RWPE2 (cell line): Measurements from ENCODE around the gene INPP1.

Source experiments
- ATAC-seq: fragments of 200-7000 bp; cut with Tn5 transposase; 3 replicates; pipeline ENCODE4 v1.9.1; 2021; ENCODE audit warnings: low read depth
- DNase-seq: peaks from one replicate; pipeline ENCODE4 v3.0.0-alpha.2; 2020; ENCODE audit warnings: low spot score
- H3K27ac ChIP-seq: fragments of 450-650 bp; 2 replicates; pipeline ENCODE4 v1.5.1; 2017; ENCODE audit warnings: mild to moderate bottlenecking; ENCODE audit not compliant: poor library complexity, severe bottlenecking
- H3K27me3 ChIP-seq: fragments of 250-450 bp; sonication (Bioruptor Pico); 2 replicates; pipeline ENCODE4 v1.5.1; 2021; ENCODE audit warnings: mild to moderate bottlenecking, moderate library complexity; ENCODE audit not compliant: insufficient read depth, poor library complexity, severe bottlenecking
- H3K36me3 ChIP-seq: fragments of 250-450 bp; sonication (Bioruptor Pico); 2 replicates; pipeline ENCODE4 v1.5.1; 2020; ENCODE audit warnings: low read depth, mild to moderate bottlenecking, moderate library complexity
- H3K4me1 ChIP-seq: fragments of 250-450 bp; sonication (Bioruptor Pico); 2 replicates; pipeline ENCODE4 v1.5.1; 2021; ENCODE audit warnings: mild to moderate bottlenecking, moderate library complexity; ENCODE audit not compliant: insufficient read depth, poor library complexity, severe bottlenecking
- H3K4me3 ChIP-seq: fragments of 250-450 bp; sonication (Bioruptor Pico); 2 replicates; pipeline ENCODE4 v1.5.1; 2021; ENCODE audit warnings: mild to moderate bottlenecking, moderate library complexity; ENCODE audit not compliant: severe bottlenecking
- H3K9me3 ChIP-seq: fragments of 250-450 bp; sonication (Bioruptor Pico); 2 replicates; pipeline ENCODE4 v1.5.1; 2021; ENCODE audit warnings: mild to moderate bottlenecking, moderate library complexity; ENCODE audit not compliant: severe bottlenecking
- CTCF ChIP-seq: fragments of 450-650 bp; IDR thresholded peaks from one replicate; pipeline ENCODE4 v1.5.1; 2017; ENCODE audit warnings: mild to moderate bottlenecking, moderate library complexity; ENCODE audit not compliant: poor library complexity, severe bottlenecking

INPP1 gene

DNA sequence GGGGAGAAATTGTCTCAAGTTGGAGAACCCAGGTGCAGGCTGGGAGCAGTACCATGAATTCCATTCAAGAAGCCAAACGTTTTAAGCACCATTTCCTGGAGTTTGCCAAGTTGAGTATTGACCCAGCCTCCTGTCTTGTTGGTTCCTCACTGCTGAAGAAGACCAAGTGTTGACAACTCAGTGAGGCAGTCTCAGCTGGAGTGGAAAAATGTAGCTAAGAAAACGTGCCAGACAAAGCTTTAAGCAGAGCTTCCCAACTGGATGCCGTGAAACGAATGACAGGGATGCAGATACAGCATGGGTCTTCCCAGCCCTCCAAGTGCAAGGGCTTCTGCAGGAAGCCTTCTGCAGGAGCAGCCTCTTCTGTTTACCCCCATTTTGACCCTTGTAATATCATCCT is 778 bp upstream of the INPP1 start:
- no peak for TF ChIP-seq CTCF
- Histone ChIP-seq H3K27me3 (no peaks in the 10 kb centered on the region), H3K4me1 (peaks cover 17% of the 10 kb centered on the region), H3K4me3 (no peak overlapping the region), H3K27ac (no peak overlapping the region), H3K9me3 (no peaks in the 10 kb centered on the region), H3K36me3 (no peaks in the 10 kb centered on the region)
- ATAC-seq (no peak), DNase-seq (no peak)

DNA sequence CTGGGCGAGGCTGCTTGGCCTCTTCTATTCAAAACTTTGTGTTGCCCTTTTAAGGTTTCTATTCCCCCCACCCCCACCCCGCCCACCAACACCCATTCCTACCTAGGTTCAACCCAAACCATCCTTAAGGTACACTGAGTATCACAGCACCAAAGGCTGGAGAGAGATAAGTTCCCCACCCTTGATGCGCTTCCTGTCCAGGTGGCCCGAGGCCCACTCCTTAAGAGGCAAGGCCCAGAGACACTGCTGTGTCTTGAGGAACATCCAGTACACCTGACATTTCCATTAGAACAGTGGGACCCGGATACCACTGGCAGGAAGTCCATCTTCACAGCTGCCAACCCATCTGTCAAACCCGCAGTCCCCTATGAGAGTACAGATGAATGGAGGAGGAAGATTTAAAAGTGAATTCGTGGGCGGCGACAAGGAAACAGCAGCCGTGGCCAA is 277 bp upstream of the INPP1 start:
- peak overlapping the region; percentile 46 for H3K27ac ChIP-seq

GRCh38 chr2:190344276-190344827 is 963 bp downstream of the INPP1 start:
- TF ChIP-seq CTCF, result peak; percentile 76
- Histone ChIP-seq H3K9me3 (no peaks in the 10 kb centered on the region), H3K4me3 (peak overlapping the region; percentile 49), H3K4me1 (peaks cover 17% of the 10 kb centered on the region), H3K36me3 (no peaks in the 10 kb centered on the region), H3K27me3 (no peaks in the 10 kb centered on the region), H3K27ac (peak overlapping the region; percentile 46)
- DNase-seq (no peak), ATAC-seq (peak; percentile 67)

More for the DNA sequence above, 277 bp upstream of the INPP1 start:
- Histone ChIP-seq H3K36me3 (no peaks in the 10 kb centered on the region), H3K4me3 (peak overlapping the region; percentile 49), H3K9me3 (no peaks in the 10 kb centered on the region), H3K4me1 (peaks cover 17% of the 10 kb centered on the region), H3K27me3 (no peaks in the 10 kb centered on the region)
- TF ChIP-seq CTCF, result no peak
- no peak for DNase-seq
- peak; percentile 6 for ATAC-seq

DNA sequence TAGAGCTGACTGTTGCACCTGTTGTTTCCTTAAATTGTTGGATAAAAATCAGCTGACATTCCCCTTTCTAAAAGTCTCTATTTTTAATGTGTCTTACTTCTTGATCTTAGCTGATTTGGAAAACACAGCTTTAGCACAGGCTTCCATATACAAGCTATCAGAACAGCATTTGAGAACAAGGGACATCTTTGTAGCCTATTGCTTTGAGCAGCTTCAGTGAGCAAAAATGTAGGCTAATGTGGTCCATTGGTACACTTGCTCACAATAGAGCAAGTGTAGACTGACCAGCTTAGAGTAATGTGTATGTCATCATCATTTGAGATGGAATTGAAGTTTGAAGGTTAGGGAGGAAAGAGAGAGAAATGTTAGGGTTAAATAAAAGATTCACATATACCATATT is 7.0 kb downstream of the INPP1 start:
- Histone ChIP-seq H3K9me3 (no peaks in the 10 kb centered on the region), H3K27me3 (no peaks in the 10 kb centered on the region), H3K36me3 (no peaks in the 10 kb centered on the region), H3K27ac (no peak overlapping the region), H3K4me1 (peaks cover 16% of the 10 kb centered on the region), H3K4me3 (no peak overlapping the region)
- no peak for DNase-seq
- no peak for TF ChIP-seq CTCF
- ATAC-seq, result no peak

GRCh38 chr2:190351955-190352354 is 8.6 kb downstream of the INPP1 start:
- no peak for TF ChIP-seq CTCF
- Histone ChIP-seq H3K9me3 (no peaks in the 10 kb centered on the region), H3K4me1 (peaks cover 7% of the 10 kb centered on the region), H3K27me3 (no peaks in the 10 kb centered on the region), H3K27ac (no peak overlapping the region), H3K36me3 (no peaks in the 10 kb centered on the region), H3K4me3 (no peak overlapping the region)
- ATAC-seq (no peak), DNase-seq (no peak)
